ENCODE results near the gene BRICD5. TPM values are rescaled to one million over a fixed set of nuclear protein-coding genes. Genes with fewer than 3 reads are reported as not detected.

BRICD5 gene
- total and polyA plus RNA-seq, 2 of the 13 experiments (the other 11 are each of a cell fraction or from before 2014, with no cell fraction given): 1.6 to 5.8 TPM

DNA sequence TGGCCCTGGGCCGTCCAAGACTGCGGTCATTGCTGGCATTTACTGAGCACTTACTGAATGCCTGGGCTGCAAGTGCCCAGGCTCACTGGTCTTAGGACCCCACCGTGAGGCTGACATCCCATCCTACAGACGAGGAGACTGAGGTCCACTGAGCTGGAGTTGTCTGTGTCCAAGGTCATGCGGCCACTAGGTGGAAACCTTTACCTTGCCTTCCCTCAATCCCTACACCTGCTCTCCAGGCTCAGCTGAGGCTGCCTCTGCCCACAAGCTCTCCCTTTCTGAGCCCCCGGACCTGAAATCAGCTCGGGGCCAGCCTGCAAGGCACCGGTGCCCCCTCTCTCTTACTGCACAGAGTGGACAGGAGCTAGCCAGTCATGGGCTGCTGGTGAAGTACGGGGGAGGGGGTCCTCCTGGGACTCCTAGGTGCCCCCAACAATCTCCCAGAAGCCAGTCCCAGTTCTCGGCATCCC is 15.8 kb downstream of the BRICD5 start:
- H3K9me3 ChIP-seq (ENCODE audit: low read length): no peaks in the 10 kb centered on the region
- peak overlapping the region; percentile 71 for H3K4me2 ChIP-seq (ENCODE audit: low read depth, low read length)
- H3K4me3 ChIP-seq (replicated peaks in 1 of 3; ENCODE audit: insufficient read depth in 1 of 3, low read depth in 2 of 3, low read length in 3 of 3): peak overlapping the region; percentile 9 to 66 (median 53); a peak in 4 of 6 replicates
- ATAC-seq (peak; percentile 68), DNase-seq (ENCODE audit: low spot score) (peak; percentile 67), FAIRE-seq (peak; percentile 71)
- H2AFZ ChIP-seq (ENCODE audit: low read length): no peak overlapping the region
- H3K9ac ChIP-seq (ENCODE audit: insufficient read depth, low read depth, low read length): peak overlapping the region; percentile 44; the same call in 1 of the 2 replicates
- no peaks in the 10 kb centered on the region for H3K79me2 ChIP-seq (ENCODE audit: insufficient read depth, low read length)
- ChIA-PET CTCF (ENCODE audit: low intra/inter-chr PET ratio, low total read pairs) (interaction anchor here (1.6 kb wide), 1 partner anchor 56 kb away, joined by 6 read pairs; the partner anchor contains the start of gene ECI1), POLR2A (interaction anchor here (0.8 to 2.9 kb wide), 9 partner anchors 10 to 56 kb away, joined by 3 to 19 read pairs (median 4); partner anchors contain the start of genes E4F1, ECI1, PGP and TRAF7)
- intact Hi-C loops (cut with micrococcal nuclease; ENCODE audit: unreplicated experiment) (loop anchor here (5.0 kb wide), 2 partner anchors 33 to 57 kb away; partner anchors contain the start of gene ECI1), in situ Hi-C loops (cut with HindIII; ENCODE audit: extremely low pct_ligation_motif_present, low pct_unique_long_range_greater_than_20kb) (no loop called here)
- H3K27me3 ChIP-seq (ENCODE audit: control insufficient read depth in 1 of 2, insufficient read depth in 2 of 2, low read length in 2 of 2): peaks cover 2 to 33% of the 10 kb centered on the region in 2 experiments; a peak in 3 of 5 replicates
- no peaks in the 10 kb centered on the region for H4K20me1 ChIP-seq (ENCODE audit: insufficient read depth, low read length)
- H3K36me3 ChIP-seq (replicated peaks in 1 of 2; ENCODE audit: control insufficient read depth in 1 of 2, insufficient read depth in 2 of 2, low read length in 2 of 2): no peaks in the 10 kb centered on the region
- 6% methylated on average over 6 of the region's 10 CpGs for WGBS (ENCODE audit: low lambda C conversion rate)
- no peak overlapping the region for H3K27ac ChIP-seq (ENCODE audit: extremely low read length, insufficient read depth, low read length)
- BruUV-seq (replicated peaks): no TSS peak
- peaks cover 59% of the 10 kb centered on the region for H3K4me1 ChIP-seq (ENCODE audit: insufficient read depth, low read length)
- TF ChIP-seq, protein P1, sequence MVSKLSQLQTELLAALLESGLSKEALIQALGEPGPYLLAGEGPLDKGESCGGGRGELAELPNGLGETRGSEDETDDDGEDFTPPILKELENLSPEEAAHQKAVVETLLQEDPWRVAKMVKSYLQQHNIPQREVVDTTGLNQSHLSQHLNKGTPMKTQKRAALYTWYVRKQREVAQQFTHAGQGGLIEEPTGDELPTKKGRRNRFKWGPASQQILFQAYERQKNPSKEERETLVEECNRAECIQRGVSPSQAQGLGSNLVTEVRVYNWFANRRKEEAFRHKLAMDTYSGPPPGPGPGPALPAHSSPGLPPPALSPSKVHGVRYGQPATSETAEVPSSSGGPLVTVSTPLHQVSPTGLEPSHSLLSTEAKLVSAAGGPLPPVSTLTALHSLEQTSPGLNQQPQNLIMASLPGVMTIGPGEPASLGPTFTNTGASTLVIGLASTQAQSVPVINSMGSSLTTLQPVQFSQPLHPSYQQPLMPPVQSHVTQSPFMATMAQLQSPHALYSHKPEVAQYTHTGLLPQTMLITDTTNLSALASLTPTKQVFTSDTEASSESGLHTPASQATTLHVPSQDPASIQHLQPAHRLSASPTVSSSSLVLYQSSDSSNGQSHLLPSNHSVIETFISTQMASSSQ (IDR thresholded peaks at IDR 0.05; ENCODE audit: low read depth): no peak
- TF ChIP-seq, protein P1 (CRISPR knock-in tag; IDR thresholded peaks at IDR 0.05; ENCODE audit: borderline replicate concordance): no peak
- TF ChIP-seq RBM39 (IDR thresholded peaks at IDR 0.05; ENCODE audit: low read depth, low read length, poor library complexity, severe bottlenecking) (no peak), ASH2L (IDR thresholded peaks at IDR 0.05; ENCODE audit: insufficient read length, low read depth, low read length) (no peak), ZNF781 (CRISPR knock-in tag; IDR thresholded peaks at IDR 0.05; ENCODE audit: borderline replicate concordance, not compliant biosample characterization) (no peak), POLR2G (IDR thresholded peaks at IDR 0.05; ENCODE audit: low read depth, low read length) (no peak), ZNF331 (CRISPR knock-in tag; IDR thresholded peaks at IDR 0.05) (no peak), ZNF879 (CRISPR knock-in tag; IDR thresholded peaks at IDR 0.05) (no peak), ZIK1 (CRISPR knock-in tag; IDR thresholded peaks at IDR 0.05; ENCODE audit: borderline replicate concordance, low read depth) (no peak)
- TF ChIP-seq, protein P2, sequence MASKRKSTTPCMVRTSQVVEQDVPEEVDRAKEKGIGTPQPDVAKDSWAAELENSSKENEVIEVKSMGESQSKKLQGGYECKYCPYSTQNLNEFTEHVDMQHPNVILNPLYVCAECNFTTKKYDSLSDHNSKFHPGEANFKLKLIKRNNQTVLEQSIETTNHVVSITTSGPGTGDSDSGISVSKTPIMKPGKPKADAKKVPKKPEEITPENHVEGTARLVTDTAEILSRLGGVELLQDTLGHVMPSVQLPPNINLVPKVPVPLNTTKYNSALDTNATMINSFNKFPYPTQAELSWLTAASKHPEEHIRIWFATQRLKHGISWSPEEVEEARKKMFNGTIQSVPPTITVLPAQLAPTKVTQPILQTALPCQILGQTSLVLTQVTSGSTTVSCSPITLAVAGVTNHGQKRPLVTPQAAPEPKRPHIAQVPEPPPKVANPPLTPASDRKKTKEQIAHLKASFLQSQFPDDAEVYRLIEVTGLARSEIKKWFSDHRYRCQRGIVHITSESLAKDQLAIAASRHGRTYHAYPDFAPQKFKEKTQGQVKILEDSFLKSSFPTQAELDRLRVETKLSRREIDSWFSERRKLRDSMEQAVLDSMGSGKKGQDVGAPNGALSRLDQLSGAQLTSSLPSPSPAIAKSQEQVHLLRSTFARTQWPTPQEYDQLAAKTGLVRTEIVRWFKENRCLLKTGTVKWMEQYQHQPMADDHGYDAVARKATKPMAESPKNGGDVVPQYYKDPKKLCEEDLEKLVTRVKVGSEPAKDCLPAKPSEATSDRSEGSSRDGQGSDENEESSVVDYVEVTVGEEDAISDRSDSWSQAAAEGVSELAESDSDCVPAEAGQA (IDR thresholded peaks at IDR 0.05; ENCODE audit: low read depth): no peak
- TF ChIP-seq, protein P2 (CRISPR knock-in tag; IDR thresholded peaks at IDR 0.05; ENCODE audit: borderline replicate concordance): no peak
